ENCODE data around the gene LAMA2.
"Not testable (repeated sequence)": the region's sequence is repeated elsewhere in the genome, so short reads cannot be mapped to it uniquely, and the experiment has no call there.

Gene LAMA2

GRCh38 chr6:129088481-129088880 lies 205.5 kb downstream of the LAMA2 start:
- DNase-seq (ENCODE audit: low read depth in 2 of 2): not testable (repeated sequence)

DNA sequence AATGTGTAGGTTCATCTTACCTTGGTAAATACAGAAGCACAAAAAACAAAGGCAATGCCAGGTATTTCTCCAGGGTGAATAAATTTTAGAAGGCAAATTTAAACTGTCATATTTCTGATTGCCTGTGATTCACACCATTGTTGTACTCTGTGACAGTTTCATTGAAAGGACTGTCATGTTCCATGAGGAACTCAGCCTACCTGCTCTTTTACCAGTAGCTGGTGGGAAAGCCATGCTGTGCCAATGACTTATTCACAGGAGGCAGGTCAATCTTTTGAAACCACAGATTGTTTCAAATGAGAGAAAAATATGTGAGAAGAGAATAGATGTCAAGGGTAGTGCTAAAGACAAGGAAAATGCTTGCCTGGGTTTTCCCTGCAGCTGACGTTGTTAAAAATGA lies 206.4 kb downstream of the LAMA2 start:
- DNase-seq (ENCODE audit: low read depth in 2 of 2): no peak

DNA sequence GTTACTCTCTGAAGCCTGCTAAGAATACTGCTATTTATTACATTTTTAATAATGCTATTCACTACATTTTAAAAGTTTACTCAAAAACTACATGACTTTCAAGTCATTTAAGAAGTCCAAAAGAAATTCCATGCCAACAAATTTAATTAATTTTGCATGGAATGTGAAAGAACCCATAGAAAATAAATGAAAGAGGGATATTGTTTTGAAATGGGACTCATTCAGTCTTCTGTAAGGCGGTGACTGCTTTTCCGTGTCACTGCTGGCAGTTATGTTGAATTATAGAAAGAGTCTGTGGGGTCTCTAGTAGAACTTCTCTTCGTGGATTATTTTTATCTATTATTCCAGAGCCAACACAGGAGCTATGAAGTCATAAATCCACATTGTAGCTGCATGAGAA lies 211.2 kb downstream of the LAMA2 start:
- no peak for DNase-seq (ENCODE audit: low read depth in 2 of 2)

- no peak for DNase-seq (ENCODE audit: low read depth in 2 of 2)
Measured at GRCh38 chr6:129096651-129097290, 213.8 kb downstream of the LAMA2 start.

DNA sequence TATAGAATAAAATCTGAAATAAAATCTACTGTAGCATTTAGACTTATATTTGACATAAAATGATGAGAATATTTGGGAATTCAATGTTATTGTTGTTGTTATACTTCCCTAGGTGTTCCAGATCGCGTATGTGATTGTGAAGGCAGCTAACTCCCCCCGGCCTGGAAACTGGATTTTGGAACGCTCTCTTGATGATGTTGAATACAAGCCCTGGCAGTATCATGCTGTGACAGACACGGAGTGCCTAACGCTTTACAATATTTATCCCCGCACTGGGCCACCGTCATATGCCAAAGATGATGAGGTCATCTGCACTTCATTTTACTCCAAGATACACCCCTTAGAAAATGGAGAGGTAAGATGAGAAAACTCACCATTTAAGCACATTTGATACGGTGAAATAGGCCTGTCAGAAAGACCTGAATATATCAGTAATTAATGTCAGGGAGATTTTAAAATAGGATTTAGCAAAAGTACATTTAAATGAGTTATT lies 215.2 kb downstream of the LAMA2 start:
- no peak for DNase-seq (ENCODE audit: low read depth in 2 of 2)

DNA sequence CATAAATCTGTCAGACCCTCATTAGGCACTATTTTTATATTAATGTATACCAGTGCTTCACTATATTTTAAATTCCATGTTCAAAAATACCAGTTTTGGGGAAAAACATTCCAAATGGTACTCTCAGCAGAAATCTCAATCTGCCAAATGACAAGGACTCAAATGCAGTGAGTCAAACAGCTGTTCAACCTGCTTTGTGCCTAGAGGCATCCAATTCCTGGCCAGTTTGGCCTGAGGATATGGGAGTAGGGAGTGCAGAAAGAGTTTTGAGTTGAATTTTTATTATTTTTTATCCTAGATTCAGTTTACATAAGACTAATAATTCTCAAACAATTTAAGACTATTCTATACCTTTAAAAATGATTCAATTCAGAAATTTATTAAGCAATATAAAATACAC lies 216.8 kb downstream of the LAMA2 start:
- no peak for DNase-seq (ENCODE audit: low read depth in 2 of 2)

DNA sequence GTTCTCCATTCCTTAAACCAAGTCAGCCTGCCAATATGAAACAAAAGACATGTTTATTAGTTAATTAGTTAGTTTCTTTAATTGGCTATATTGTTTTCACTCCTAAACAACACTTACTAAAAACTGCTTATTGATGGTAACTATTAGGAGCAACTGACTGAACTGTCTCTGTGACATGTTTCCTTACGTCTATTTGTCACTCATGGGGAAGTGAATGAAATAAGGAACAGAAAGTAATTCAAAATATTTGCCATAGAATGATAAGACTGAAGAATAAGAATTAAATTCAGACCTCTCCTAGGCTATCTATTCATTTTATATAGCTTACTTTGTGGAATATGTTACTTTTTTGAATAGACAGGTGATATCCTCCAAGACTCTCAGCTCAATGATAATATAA lies 217.2 kb downstream of the LAMA2 start:
- DNase-seq (ENCODE audit: low read depth in 2 of 2): no peak

GRCh38 chr6:129102741-129103140 lies 219.8 kb downstream of the LAMA2 start:
- DNase-seq (ENCODE audit: low read depth in 2 of 2): no peak

GRCh38 chr6:129104131-129104530 lies 221.2 kb downstream of the LAMA2 start:
- no peak for DNase-seq (ENCODE audit: low read depth in 2 of 2)

- DNase-seq (ENCODE audit: low read depth in 2 of 2): no peak
Measured at GRCh38 chr6:129104560-129104959, 221.6 kb downstream of the LAMA2 start.

DNA sequence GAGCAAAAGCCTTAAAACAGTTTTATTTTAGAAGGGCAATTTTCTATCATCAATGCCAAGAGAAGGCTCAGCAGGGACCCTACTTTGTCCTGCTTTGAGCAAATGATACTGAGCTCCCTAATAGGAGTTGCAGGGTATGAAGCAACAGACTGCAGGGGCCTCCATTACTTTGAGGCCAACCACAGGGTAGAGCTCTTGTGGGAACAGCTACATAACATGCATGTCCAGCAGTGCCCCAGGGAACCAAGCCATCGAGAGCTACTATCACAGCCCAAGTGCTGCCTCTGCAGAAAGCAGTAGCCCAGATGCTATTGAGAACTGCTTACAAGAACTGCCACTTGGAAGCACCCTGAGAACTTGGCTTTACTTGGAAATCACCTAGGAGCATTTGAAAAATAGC lies 222.1 kb downstream of the LAMA2 start:
- no peak for DNase-seq (ENCODE audit: low read depth in 2 of 2)

DNA sequence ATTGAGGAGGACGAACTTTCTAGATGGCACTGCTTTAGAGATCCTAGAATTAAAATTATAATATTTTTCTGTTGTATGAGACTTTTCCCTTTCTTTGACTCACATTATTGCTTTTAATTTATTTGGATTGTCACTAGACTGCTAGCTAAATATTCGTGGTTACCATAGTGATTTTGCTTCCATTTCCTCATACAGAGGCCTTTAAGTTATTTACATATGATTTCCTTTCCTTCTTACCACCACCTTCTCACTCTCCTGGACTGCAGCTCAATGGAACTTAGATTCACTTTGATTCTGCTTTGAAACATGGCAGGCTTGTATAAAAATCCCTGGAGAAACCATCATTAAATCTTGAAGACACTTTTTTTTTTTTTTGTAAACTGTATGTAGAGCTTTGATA lies 222.9 kb downstream of the LAMA2 start:
- DNase-seq (ENCODE audit: low read depth in 2 of 2): no peak

- no peak for DNase-seq (ENCODE audit: low read depth in 2 of 2)
Measured at GRCh38 chr6:129108337-129108736, 225.4 kb downstream of the LAMA2 start.

DNA sequence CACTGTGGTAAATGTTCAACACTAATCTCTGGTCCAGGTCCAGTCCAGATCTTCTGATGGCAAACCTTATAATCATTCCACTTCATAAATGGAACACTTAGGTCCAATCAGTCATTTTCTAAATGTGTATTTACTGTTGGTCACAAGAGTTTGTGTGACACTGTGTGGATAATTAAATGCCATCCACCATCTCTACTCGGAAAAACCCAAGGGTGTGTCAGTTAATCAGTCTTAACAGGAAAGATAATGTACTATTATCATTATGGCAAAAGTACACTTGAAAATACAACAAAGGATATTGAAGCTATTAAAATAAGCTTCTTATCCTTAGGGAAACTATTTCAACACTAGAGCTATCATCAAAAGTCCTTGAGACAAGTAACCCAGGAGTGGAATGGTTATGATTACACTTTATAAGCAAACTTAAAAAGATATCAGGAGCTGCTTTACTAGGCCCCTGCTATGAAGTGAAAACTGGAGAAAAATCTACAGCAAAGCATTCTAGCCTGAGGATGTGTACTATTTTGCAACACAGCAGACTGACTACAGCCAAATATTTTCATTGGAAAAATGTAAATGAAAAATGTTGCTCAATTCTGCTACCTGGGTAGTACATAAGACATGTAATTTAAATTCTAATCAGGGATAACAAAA lies 227.9 kb downstream of the LAMA2 start:
- no peak for DNase-seq (ENCODE audit: low read depth in 2 of 2)

GRCh38 chr6:129111346-129111745 lies 228.4 kb downstream of the LAMA2 start:
- DNase-seq (ENCODE audit: low read depth in 2 of 2): no peak

GRCh38 chr6:129111853-129112252 lies 228.9 kb downstream of the LAMA2 start:
- DNase-seq (ENCODE audit: low read depth in 2 of 2): no peak

DNA sequence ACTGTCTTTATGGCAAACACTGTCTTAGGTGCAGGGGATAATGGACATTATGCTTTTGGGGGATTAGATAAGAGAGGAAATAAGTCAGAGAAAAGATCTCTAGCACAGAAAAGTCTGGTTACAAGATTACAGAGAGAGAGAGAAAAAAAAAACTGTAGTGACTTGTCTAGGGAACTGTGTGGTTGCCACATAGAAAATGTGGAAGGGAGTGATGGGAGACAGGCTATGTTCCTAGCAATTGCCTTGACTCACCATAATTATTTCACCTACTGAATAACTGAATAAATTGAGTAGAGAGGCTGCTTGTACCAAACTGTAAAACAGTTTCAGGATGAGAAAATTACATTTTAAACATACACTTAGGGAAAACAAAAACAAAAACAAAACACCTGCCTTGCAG lies 229.7 kb downstream of the LAMA2 start:
- no peak for DNase-seq (ENCODE audit: low read depth in 2 of 2)

DNA sequence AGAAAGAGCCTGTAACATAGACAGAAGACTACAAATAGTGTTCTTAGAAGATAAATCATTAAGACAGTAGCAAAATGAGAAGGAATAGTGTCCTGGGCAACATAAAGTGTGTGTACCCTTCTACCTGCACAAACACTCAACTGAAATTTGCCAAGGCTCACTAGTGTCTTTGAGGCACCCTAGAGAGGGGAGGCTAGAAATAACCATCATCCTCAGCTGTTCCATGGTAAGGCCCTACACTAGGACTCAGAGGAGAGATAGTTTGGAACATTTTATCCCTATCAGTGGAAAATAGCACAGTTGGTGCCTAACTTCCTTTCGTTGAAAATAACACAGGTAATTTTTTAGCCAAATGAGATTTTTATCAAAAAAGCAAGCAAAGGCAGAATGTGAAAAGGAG lies 230.7 kb downstream of the LAMA2 start:
- no peak for DNase-seq (ENCODE audit: low read depth in 2 of 2)

- no peak for DNase-seq (ENCODE audit: low read depth in 2 of 2)
Measured at GRCh38 chr6:129114636-129115391, 231.9 kb downstream of the LAMA2 start.

DNA sequence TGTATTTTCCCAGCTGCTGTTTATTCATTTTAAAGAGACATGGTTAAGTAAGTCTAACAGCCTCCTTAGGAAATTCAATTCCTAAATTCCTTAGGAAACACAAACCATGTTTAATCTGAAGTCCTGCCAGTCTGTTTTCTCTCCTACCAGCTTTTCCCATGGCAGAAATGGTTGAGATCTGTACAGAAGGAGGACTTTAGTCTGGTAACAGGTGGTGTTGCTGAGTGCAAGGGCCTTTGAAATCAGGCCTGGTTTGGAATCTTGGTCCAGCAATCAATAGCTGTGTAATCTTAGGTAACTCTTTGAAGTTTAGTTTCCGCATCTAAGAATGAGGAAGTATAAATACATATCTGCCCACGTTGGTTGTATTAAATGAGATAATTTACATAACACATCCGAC lies 232.5 kb downstream of the LAMA2 start:
- no peak for DNase-seq (ENCODE audit: low read depth in 2 of 2)

- DNase-seq (ENCODE audit: low read depth in 2 of 2): no peak
Measured at GRCh38 chr6:129117355-129117754, 234.4 kb downstream of the LAMA2 start.

DNA sequence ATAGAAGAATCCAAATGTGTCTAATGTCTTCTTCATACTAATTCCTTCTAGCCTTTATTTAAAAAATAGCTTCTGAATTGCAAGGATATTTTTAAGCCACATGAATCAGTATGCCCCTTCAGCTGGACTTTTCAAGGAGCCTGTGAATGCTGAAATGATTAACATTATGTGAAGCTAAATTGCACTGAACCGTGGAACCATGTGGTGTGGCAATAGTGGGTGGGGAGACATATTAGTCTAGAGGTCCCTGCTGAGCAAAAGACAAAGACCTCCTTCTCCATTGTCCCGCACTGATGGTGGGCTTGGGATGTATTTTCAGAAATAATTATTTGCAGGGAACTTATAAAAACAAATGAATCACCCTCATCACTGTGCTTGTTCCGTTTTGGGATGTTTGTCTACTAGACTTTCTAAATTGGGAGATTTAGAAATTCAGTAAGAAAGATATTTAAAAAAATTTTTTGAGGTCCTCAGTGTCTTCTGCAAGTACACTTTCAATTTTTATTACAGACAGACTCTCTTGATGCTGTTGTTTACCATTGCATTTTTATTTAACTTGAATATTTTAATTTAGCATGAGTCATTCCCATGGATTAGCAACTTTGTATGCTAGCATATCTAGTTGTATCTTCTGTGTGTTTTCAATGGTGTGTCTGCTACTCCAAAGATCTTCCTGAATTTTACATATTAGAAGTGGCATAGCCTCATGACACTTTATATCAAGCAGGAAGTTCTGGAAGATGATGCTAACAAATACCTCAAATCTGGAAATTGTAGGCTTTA lies 238.1 kb downstream of the LAMA2 start:
- no peak for DNase-seq (ENCODE audit: low read depth in 2 of 2)

Data from stimulated activated CD4-positive, alpha-beta T cell treated with anti-CD3 and anti-CD28 coated beads, Interleukin-12 subunit alpha, Interleukin-12 subunit beta, amount 100 ng/mL, for 24 hours (primary cell).